Measurements from ENCODE around the gene CAPN5. TPM values are rescaled to one million over a fixed set of nuclear protein-coding genes. Genes with fewer than 3 reads are reported as not detected.

CAPN5 gene
- total and polyA plus RNA-seq, 2 experiments from 2014 or later, result 10.2 to 32.2 TPM

DNA sequence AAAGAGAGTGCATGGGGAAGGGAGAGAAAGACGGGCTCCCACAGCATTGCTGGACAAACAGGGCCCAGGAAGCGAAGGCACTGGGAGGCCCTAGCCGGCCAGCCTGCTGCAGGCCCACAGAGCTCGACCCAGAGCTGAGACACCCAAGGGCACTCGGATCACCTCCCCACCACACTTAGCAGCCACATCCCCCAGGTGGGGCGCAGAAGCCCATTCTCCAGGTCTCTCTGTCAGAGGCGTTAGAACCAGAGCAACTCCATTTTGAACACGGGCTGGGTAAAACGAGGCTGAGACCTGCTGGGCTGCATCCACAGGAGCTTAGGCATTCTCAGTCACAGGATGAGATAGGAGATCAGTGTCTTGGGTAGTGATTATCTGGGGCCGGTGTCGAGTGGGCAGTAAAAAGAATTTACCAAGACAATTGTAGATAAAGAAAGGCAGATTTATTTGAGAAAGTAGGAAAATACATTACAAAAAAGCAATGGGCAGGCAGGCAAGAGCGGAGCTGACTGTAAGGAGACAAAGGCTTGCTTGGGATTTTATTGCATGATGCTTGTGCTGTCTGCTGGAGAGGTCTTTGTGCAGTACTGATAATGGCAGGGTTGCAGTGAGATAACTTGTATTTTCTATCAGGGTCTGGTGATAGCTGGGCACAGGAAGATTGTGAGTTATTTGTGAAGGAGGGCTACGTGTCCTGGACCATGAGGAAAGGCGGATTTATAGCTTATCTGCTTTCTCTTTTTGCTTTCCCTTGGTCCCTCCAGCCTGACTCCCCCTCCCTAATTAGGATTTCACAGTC lies 13.4 kb upstream of the CAPN5 start:
- no peak for TF ChIP-seq STAT1 (IDR thresholded peaks at IDR 0.05; ENCODE audit: unreplicated experiment)
- no peak for TF ChIP-seq EZH2phosphoT487 (IDR thresholded peaks at IDR 0.05; ENCODE audit: unreplicated experiment)
- no peak for TF ChIP-seq NANOG (IDR thresholded peaks at IDR 0.05; ENCODE audit: borderline replicate concordance)
- no peak for TF ChIP-seq JUNB (IDR thresholded peaks at IDR 0.05; ENCODE audit: unreplicated experiment)
- TF ChIP-seq, protein P1, sequence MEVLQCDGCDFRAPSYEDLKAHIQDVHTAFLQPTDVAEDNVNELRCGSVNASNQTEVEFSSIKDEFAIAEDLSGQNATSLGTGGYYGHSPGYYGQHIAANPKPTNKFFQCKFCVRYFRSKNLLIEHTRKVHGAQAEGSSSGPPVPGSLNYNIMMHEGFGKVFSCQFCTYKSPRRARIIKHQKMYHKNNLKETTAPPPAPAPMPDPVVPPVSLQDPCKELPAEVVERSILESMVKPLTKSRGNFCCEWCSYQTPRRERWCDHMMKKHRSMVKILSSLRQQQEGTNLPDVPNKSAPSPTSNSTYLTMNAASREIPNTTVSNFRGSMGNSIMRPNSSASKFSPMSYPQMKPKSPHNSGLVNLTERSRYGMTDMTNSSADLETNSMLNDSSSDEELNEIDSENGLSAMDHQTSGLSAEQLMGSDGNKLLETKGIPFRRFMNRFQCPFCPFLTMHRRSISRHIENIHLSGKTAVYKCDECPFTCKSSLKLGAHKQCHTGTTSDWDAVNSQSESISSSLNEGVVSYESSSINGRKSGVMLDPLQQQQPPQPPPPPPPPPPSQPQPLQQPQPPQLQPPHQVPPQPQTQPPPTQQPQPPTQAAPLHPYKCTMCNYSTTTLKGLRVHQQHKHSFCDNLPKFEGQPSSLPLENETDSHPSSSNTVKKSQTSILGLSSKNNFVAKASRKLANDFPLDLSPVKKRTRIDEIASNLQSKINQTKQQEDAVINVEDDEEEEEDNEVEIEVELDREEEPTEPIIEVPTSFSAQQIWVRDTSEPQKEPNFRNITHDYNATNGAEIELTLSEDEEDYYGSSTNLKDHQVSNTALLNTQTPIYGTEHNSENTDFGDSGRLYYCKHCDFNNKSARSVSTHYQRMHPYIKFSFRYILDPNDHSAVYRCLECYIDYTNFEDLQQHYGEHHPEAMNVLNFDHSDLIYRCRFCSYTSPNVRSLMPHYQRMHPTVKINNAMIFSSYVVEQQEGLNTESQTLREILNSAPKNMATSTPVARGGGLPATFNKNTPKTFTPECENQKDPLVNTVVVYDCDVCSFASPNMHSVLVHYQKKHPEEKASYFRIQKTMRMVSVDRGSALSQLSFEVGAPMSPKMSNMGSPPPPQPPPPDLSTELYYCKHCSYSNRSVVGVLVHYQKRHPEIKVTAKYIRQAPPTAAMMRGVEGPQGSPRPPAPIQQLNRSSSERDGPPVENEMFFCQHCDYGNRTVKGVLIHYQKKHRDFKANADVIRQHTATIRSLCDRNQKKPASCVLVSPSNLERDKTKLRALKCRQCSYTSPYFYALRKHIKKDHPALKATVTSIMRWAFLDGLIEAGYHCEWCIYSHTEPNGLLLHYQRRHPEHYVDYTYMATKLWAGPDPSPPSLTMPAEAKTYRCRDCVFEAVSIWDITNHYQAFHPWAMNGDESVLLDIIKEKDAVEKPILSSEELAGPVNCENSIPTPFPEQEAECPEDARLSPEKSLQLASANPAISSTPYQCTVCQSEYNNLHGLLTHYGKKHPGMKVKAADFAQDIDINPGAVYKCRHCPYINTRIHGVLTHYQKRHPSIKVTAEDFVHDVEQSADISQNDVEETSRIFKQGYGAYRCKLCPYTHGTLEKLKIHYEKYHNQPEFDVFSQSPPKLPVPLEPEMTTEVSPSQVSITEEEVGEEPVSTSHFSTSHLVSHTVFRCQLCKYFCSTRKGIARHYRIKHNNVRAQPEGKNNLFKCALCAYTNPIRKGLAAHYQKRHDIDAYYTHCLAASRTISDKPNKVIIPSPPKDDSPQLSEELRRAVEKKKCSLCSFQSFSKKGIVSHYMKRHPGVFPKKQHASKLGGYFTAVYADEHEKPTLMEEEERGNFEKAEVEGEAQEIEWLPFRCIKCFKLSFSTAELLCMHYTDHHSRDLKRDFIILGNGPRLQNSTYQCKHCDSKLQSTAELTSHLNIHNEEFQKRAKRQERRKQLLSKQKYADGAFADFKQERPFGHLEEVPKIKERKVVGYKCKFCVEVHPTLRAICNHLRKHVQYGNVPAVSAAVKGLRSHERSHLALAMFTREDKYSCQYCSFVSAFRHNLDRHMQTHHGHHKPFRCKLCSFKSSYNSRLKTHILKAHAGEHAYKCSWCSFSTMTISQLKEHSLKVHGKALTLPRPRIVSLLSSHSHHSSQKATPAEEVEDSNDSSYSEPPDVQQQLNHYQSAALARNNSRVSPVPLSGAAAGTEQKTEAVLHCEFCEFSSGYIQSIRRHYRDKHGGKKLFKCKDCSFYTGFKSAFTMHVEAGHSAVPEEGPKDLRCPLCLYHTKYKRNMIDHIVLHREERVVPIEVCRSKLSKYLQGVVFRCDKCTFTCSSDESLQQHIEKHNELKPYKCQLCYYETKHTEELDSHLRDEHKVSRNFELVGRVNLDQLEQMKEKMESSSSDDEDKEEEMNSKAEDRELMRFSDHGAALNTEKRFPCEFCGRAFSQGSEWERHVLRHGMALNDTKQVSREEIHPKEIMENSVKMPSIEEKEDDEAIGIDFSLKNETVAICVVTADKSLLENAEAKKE (CRISPR knock-in tag; IDR thresholded peaks at IDR 0.05), result no peak
- TF ChIP-seq ZNF331 (CRISPR knock-in tag; IDR thresholded peaks at IDR 0.05; ENCODE audit: low read depth), result no peak
- TF ChIP-seq POLR2AphosphoS5 (IDR thresholded peaks at IDR 0.05; ENCODE audit: low read depth), result no peak
- TF ChIP-seq, protein P2, sequence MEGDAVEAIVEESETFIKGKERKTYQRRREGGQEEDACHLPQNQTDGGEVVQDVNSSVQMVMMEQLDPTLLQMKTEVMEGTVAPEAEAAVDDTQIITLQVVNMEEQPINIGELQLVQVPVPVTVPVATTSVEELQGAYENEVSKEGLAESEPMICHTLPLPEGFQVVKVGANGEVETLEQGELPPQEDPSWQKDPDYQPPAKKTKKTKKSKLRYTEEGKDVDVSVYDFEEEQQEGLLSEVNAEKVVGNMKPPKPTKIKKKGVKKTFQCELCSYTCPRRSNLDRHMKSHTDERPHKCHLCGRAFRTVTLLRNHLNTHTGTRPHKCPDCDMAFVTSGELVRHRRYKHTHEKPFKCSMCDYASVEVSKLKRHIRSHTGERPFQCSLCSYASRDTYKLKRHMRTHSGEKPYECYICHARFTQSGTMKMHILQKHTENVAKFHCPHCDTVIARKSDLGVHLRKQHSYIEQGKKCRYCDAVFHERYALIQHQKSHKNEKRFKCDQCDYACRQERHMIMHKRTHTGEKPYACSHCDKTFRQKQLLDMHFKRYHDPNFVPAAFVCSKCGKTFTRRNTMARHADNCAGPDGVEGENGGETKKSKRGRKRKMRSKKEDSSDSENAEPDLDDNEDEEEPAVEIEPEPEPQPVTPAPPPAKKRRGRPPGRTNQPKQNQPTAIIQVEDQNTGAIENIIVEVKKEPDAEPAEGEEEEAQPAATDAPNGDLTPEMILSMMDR (conservative IDR thresholded peaks at IDR 0.05; ENCODE audit: low read depth in 2 of 2), result no peak
- no peak for TF ChIP-seq ZNF114 (CRISPR knock-in tag; IDR thresholded peaks at IDR 0.05)
- TF ChIP-seq EZH2 (IDR thresholded peaks at IDR 0.05; ENCODE audit: low read depth, unreplicated experiment), result no peak
- TF ChIP-seq, protein P3, sequence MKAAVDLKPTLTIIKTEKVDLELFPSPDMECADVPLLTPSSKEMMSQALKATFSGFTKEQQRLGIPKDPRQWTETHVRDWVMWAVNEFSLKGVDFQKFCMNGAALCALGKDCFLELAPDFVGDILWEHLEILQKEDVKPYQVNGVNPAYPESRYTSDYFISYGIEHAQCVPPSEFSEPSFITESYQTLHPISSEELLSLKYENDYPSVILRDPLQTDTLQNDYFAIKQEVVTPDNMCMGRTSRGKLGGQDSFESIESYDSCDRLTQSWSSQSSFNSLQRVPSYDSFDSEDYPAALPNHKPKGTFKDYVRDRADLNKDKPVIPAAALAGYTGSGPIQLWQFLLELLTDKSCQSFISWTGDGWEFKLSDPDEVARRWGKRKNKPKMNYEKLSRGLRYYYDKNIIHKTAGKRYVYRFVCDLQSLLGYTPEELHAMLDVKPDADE (IDR thresholded peaks at IDR 0.05), result no peak
- TF ChIP-seq, protein P4, sequence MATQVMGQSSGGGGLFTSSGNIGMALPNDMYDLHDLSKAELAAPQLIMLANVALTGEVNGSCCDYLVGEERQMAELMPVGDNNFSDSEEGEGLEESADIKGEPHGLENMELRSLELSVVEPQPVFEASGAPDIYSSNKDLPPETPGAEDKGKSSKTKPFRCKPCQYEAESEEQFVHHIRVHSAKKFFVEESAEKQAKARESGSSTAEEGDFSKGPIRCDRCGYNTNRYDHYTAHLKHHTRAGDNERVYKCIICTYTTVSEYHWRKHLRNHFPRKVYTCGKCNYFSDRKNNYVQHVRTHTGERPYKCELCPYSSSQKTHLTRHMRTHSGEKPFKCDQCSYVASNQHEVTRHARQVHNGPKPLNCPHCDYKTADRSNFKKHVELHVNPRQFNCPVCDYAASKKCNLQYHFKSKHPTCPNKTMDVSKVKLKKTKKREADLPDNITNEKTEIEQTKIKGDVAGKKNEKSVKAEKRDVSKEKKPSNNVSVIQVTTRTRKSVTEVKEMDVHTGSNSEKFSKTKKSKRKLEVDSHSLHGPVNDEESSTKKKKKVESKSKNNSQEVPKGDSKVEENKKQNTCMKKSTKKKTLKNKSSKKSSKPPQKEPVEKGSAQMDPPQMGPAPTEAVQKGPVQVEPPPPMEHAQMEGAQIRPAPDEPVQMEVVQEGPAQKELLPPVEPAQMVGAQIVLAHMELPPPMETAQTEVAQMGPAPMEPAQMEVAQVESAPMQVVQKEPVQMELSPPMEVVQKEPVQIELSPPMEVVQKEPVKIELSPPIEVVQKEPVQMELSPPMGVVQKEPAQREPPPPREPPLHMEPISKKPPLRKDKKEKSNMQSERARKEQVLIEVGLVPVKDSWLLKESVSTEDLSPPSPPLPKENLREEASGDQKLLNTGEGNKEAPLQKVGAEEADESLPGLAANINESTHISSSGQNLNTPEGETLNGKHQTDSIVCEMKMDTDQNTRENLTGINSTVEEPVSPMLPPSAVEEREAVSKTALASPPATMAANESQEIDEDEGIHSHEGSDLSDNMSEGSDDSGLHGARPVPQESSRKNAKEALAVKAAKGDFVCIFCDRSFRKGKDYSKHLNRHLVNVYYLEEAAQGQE (IDR thresholded peaks at IDR 0.05; ENCODE audit: unreplicated experiment), result no peak
- no peak for TF ChIP-seq CREB1 (CRISPR knock-in tag; IDR thresholded peaks at IDR 0.05; ENCODE audit: low read depth)
- Mint-ChIP-seq H3K4me3 (no peak overlapping the region), H3K9me3 (peaks cover 16% of the 10 kb centered on the region), H3K27ac (no peak overlapping the region), H3K27me3 (ENCODE audit: insufficient read depth, low read depth, poor library complexity) (peaks cover 2% of the 10 kb centered on the region), H3K4me1 (peaks cover 3% of the 10 kb centered on the region; the same call in 1 of the 3 replicates), H3K36me3 (ENCODE audit: low read depth) (no peaks in the 10 kb centered on the region; the same call in none of the 3 replicates)
- no peak overlapping the region for H3K27ac ChIP-seq (ENCODE audit: low read depth)
- H3K9me2 ChIP-seq (ENCODE audit: insufficient read depth), result no peaks in the 10 kb centered on the region
- ATAC-seq (no peak), DNase-seq (ENCODE audit: low spot score) (no peak)
- H3F3A ChIP-seq (replicated peaks; ENCODE audit: low read depth), result no peaks in the 10 kb centered on the region
- no peaks in the 10 kb centered on the region for H3K79me2 ChIP-seq (replicated peaks; ENCODE audit: insufficient read depth)
- H3K4me1 ChIP-seq (ENCODE audit: insufficient read depth), result 0 out of 2 replicates have a peak, but pooled peaks cover 2% of the 10 kb centered on the region
- no peaks in the 10 kb centered on the region for H3K36me3 ChIP-seq (ENCODE audit: insufficient read depth)
- H3K4me3 ChIP-seq, result no peak overlapping the region
- H4K20me1 ChIP-seq (replicated peaks; ENCODE audit: insufficient read depth), result no peaks in the 10 kb centered on the region
- H3K27me3 ChIP-seq (ENCODE audit: insufficient read depth), result no peaks in the 10 kb centered on the region
- H2AFZ ChIP-seq, result peak overlapping the region; percentile 47
- no peak overlapping the region for H3K4me2 ChIP-seq

All from GM23338 (cell line).